SK-N-SH (cell line): Measurements from ENCODE around the gene SMOC1.

ENCODE experiments used
- MXI1 ChIP-seq: IDR thresholded peaks from 2 replicates; pipeline ENCODE4 v1.6.1; 2012; ENCODE audit warnings: mild to moderate bottlenecking, low read depth, low read length, improper control_type of control experiment
- NRF1 ChIP-seq: IDR thresholded peaks from 2 replicates; pipeline ENCODE4 v1.6.1; 2012; ENCODE audit warnings: low read depth, mild to moderate bottlenecking, low read length
- SMC3 ChIP-seq: IDR thresholded peaks from 2 replicates; pipeline ENCODE4 v1.6.1; 2012; ENCODE audit warnings: low read depth, low read length, improper control_type of control experiment
- TF ChIP-seq, protein P1 (sequence below): fragments of 200-600 bp; sonication (generic); IDR thresholded peaks from 2 replicates; pipeline ENCODE4 v1.6.1; 2017; ENCODE audit warnings: antibody characterized with exemption, mild to moderate bottlenecking, moderate library complexity
- TF ChIP-seq, protein P2 (sequence below): fragments of 150-350 bp; IDR thresholded peaks from 2 replicates; pipeline ENCODE4 v1.6.1; 2017; ENCODE audit warnings: antibody characterized with exemption, low read length, low read depth, borderline replicate concordance

GRCh38 chr14:70048313-70048654 lies 169.1 kb downstream of the SMOC1 start:
- TF ChIP-seq, protein P1, sequence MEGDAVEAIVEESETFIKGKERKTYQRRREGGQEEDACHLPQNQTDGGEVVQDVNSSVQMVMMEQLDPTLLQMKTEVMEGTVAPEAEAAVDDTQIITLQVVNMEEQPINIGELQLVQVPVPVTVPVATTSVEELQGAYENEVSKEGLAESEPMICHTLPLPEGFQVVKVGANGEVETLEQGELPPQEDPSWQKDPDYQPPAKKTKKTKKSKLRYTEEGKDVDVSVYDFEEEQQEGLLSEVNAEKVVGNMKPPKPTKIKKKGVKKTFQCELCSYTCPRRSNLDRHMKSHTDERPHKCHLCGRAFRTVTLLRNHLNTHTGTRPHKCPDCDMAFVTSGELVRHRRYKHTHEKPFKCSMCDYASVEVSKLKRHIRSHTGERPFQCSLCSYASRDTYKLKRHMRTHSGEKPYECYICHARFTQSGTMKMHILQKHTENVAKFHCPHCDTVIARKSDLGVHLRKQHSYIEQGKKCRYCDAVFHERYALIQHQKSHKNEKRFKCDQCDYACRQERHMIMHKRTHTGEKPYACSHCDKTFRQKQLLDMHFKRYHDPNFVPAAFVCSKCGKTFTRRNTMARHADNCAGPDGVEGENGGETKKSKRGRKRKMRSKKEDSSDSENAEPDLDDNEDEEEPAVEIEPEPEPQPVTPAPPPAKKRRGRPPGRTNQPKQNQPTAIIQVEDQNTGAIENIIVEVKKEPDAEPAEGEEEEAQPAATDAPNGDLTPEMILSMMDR = no peak
- TF ChIP-seq MXI1 = no peak
- no peak for TF ChIP-seq NRF1
- TF ChIP-seq, protein P2, sequence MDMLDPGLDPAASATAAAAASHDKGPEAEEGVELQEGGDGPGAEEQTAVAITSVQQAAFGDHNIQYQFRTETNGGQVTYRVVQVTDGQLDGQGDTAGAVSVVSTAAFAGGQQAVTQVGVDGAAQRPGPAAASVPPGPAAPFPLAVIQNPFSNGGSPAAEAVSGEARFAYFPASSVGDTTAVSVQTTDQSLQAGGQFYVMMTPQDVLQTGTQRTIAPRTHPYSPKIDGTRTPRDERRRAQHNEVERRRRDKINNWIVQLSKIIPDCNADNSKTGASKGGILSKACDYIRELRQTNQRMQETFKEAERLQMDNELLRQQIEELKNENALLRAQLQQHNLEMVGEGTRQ = no peak
- TF ChIP-seq SMC3 = no peak
